Vagina (tissue), 2 donors: ENCODE results near the gene ATP8A1. TPM values are rescaled to one million over a fixed set of nuclear protein-coding genes. Genes with fewer than 3 reads are reported as not detected.

ENCODE experiments used
- DNase-seq, 2 donors: peaks; one replicate each; pipeline ENCODE4 v3.0.0-alpha.2; 2017; ENCODE audit errors: extremely low spot score in 2 of 2
- H3K27ac ChIP-seq: fragments of 200-600 bp; sonication (generic); one replicate; pipeline ENCODE4 v1.5.1; 2019
- H3K27me3 ChIP-seq: fragments of 200-600 bp; sonication (generic); one replicate; pipeline ENCODE4 v1.5.1; 2019
- H3K36me3 ChIP-seq, 2 donors: fragments of 200-600 bp; sonication (generic); one replicate each; pipeline ENCODE4 v1.5.1; 2017 to 2019
- H3K4me1 ChIP-seq: fragments of 200-600 bp; sonication (generic); one replicate; pipeline ENCODE4 v1.5.1; 2019
- H3K4me3 ChIP-seq, 2 donors: fragments of 200-600 bp; sonication (generic); 1 replicate in 1 of 2; 2 replicates in 1 of 2; pipeline ENCODE4 v1.5.1; 2016 to 2019
- H3K9me3 ChIP-seq: fragments of 200-600 bp; sonication (generic); one replicate; pipeline ENCODE4 v1.5.1; 2019
- POLR2A ChIP-seq, 2 donors: fragments of 450-650 bp; IDR thresholded peaks; one replicate each; pipeline ENCODE4 v1.6.1; 2017; ENCODE audit warnings: antibody characterized with exemption in 2 of 2, mild to moderate bottlenecking in 2 of 2, moderate library complexity in 2 of 2
- POLR2AphosphoS5 ChIP-seq, 2 donors: sonication (generic); formaldehyde crosslinking; IDR thresholded peaks; one replicate each; pipeline ENCODE4 v1.9.0; 2017; ENCODE audit warnings: antibody characterized with exemption in 2 of 2, mild to moderate bottlenecking in 2 of 2, low read depth in 1 of 2; ENCODE audit not compliant: insufficient read depth in 1 of 2
- intact Hi-C: fragments of 100-400 bp; cut with DNase I; formaldehyde crosslinking; loops from one replicate; pipeline ENCODE4 v1.15.1; 2023
- total RNA-seq: library from RNA; depleted of rRNA; stranded (reverse); fragments of >200 nt; gene quantifications from one replicate; pipeline ENCODE4 v1.2.3, GENCODE V29; 2016
- TF ChIP-seq, protein P1 (sequence below), 3 experiments: fragments of 450-650 bp in 2 of 3; fragments of 200-600 bp in 1 of 3; sonication (generic) in 1 of 3; IDR thresholded peaks; one replicate each; pipeline ENCODE4 v1.5.1; 2017 to 2019; ENCODE audit warnings: antibody characterized with exemption in 3 of 3, mild to moderate bottlenecking in 2 of 3, moderate library complexity in 2 of 3

Gene ATP8A1
- total RNA-seq, 1 donor from 2014 or later, result 10.8 TPM

DNA sequence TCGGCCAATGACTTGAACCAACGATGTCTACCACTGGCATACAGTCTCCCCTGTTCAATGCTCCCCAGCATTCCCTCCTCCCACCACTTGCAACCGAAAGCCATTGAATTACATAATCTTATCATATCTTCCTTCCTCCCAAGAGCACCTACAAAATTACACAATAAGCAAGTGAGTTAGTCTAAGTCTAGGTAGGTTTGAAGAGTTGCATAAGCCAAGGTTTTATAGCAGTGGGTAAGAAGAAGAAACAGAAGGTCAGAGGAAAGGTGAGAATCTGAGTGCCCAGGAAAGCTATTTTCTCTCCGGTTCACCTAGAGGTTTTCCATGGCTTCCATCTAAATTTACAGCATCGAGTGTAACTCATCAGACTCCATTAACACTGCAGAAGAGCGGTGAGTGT is 40.3 kb downstream of the ATP8A1 start:
- Histone ChIP-seq H3K27ac (no peak overlapping the region), H3K4me1 (no peaks in the 10 kb centered on the region), H3K9me3 (no peaks in the 10 kb centered on the region), H3K36me3 (no peaks in the 10 kb centered on the region), H3K4me3 (no peak overlapping the region), H3K27me3 (no peaks in the 10 kb centered on the region)
- no peak for DNase-seq
- no peak for TF ChIP-seq POLR2AphosphoS5 (IDR thresholded peaks at IDR 0.05; ENCODE audit: insufficient read depth in 1 of 2, low read depth in 1 of 2)
- no peak for TF ChIP-seq POLR2A (IDR thresholded peaks at IDR 0.05)
- TF ChIP-seq, protein P1, sequence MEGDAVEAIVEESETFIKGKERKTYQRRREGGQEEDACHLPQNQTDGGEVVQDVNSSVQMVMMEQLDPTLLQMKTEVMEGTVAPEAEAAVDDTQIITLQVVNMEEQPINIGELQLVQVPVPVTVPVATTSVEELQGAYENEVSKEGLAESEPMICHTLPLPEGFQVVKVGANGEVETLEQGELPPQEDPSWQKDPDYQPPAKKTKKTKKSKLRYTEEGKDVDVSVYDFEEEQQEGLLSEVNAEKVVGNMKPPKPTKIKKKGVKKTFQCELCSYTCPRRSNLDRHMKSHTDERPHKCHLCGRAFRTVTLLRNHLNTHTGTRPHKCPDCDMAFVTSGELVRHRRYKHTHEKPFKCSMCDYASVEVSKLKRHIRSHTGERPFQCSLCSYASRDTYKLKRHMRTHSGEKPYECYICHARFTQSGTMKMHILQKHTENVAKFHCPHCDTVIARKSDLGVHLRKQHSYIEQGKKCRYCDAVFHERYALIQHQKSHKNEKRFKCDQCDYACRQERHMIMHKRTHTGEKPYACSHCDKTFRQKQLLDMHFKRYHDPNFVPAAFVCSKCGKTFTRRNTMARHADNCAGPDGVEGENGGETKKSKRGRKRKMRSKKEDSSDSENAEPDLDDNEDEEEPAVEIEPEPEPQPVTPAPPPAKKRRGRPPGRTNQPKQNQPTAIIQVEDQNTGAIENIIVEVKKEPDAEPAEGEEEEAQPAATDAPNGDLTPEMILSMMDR (IDR thresholded peaks at IDR 0.05), result no peak
- intact Hi-C loops, result no loop called here

DNA sequence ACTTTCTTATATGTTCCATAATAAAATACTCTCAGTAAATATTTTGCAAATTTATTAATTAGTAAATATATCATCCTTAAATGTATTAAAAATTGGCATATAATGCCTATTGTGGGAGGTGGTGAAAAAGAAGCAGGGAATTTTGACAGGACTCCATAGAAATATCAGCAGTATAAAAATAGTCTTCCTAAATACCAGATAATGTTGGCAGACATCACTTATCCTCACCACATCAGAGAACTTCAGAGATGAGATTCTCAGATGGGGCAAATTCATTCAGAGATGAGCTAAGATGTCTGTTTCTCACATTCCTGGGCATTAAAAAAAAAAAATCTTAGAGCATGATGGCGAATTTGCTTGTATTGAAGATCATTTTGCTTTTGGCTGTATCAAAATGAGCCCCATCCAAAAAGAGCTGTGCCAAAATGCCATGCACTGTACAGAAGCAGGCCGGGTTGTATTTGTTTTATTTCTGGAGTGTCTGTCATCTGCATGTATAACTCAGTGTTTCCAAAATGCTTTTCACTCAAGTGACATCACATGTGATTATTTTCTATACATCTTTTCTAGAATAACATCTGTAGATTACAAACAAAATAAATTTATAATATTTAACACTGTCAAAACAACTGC is 41.7 kb downstream of the ATP8A1 start:
- intact Hi-C loops, result no loop called here
- no peaks in the 10 kb centered on the region for H3K9me3 ChIP-seq
- H3K4me3 ChIP-seq, result no peak overlapping the region
- TF ChIP-seq POLR2A (IDR thresholded peaks at IDR 0.05) (no peak), POLR2AphosphoS5 (IDR thresholded peaks at IDR 0.05; ENCODE audit: insufficient read depth in 1 of 2, low read depth in 1 of 2) (no peak)
- TF ChIP-seq, protein P1 (IDR thresholded peaks at IDR 0.05), result no peak
- no peak for DNase-seq
- H3K4me1 ChIP-seq, result no peaks in the 10 kb centered on the region
- no peaks in the 10 kb centered on the region for H3K36me3 ChIP-seq
- no peak overlapping the region for H3K27ac ChIP-seq
- H3K27me3 ChIP-seq, result no peaks in the 10 kb centered on the region

DNA sequence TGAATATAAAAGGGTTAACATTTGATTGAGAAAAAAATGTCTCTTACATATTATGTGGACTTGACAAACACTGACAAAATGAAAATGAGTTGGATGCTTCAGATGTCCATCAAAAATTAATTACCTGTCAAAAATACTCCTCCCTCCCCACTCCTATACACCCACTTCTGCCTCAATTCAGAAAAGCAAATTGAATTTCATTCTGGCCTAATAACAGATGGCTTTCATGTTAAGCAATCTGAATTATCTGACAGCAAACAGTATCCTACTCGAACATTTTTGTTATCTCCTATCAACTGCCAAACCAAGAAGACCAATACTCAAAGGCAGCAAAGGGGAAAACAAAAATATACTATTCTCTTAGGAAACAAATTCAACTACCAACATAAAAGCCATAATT is 44.0 kb downstream of the ATP8A1 start:
- TF ChIP-seq POLR2AphosphoS5 (IDR thresholded peaks at IDR 0.05; ENCODE audit: insufficient read depth in 1 of 2, low read depth in 1 of 2), result no peak
- TF ChIP-seq POLR2A (IDR thresholded peaks at IDR 0.05), result no peak
- TF ChIP-seq, protein P1 (IDR thresholded peaks at IDR 0.05), result no peak
- Histone ChIP-seq H3K27me3 (no peaks in the 10 kb centered on the region), H3K4me3 (no peak overlapping the region), H3K4me1 (no peaks in the 10 kb centered on the region), H3K9me3 (no peaks in the 10 kb centered on the region), H3K36me3 (no peaks in the 10 kb centered on the region), H3K27ac (no peak overlapping the region)
- no peak for DNase-seq
- intact Hi-C loops, result no loop called here

DNA sequence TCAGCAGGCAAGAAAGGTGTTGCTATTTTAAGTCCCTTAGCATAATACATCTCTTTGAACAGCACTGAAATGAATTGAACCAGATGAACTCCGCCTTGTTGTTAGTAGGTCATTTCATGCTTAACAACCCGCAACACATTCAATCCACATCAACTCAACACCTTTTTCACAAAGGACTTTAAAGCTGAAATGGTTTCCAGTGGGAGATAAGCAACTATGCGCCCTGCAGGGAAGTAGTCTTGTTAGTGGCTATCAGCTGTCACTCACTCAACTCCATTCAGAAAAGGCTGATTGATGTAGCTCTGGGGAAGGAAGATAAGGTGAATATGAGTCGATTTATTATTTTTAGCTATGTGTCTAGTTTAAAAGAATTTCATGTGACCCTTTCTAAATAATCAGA is 46.0 kb downstream of the ATP8A1 start:
- no peaks in the 10 kb centered on the region for H3K27me3 ChIP-seq
- TF ChIP-seq POLR2AphosphoS5 (IDR thresholded peaks at IDR 0.05; ENCODE audit: insufficient read depth in 1 of 2, low read depth in 1 of 2) (no peak), POLR2A (IDR thresholded peaks at IDR 0.05) (no peak)
- TF ChIP-seq, protein P1 (IDR thresholded peaks at IDR 0.05), result no peak
- intact Hi-C loops, result no loop called here
- H3K36me3 ChIP-seq, result no peaks in the 10 kb centered on the region
- no peaks in the 10 kb centered on the region for H3K9me3 ChIP-seq
- H3K4me1 ChIP-seq, result no peaks in the 10 kb centered on the region
- DNase-seq, result no peak
- H3K27ac ChIP-seq, result no peak overlapping the region
- H3K4me3 ChIP-seq, result no peak overlapping the region

DNA sequence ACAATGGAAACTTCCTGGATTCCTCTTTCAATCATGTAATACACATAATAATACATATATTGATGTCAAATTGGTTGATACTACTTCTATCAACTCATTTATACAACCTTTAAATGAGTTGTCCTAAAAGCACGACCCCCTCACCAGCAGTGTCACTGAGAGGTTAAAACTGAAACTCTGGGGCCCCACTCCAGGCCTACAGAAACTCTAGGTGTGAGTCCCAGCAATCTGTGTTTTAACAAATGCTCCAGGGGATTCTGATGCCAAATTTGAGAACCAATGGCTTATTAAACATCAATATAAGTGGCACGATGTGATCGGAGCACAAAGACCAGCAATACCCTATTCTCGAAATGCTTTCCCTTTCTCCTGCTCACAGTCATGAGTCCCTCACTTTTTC is 47.9 kb downstream of the ATP8A1 start:
- intact Hi-C loops, result no loop called here
- H3K27ac ChIP-seq, result no peak overlapping the region
- TF ChIP-seq POLR2A (IDR thresholded peaks at IDR 0.05) (no peak), POLR2AphosphoS5 (IDR thresholded peaks at IDR 0.05; ENCODE audit: insufficient read depth in 1 of 2, low read depth in 1 of 2) (no peak)
- TF ChIP-seq, protein P1 (IDR thresholded peaks at IDR 0.05), result no peak
- DNase-seq, result no peak
- no peaks in the 10 kb centered on the region for H3K4me1 ChIP-seq
- H3K36me3 ChIP-seq, result no peaks in the 10 kb centered on the region
- H3K4me3 ChIP-seq, result no peak overlapping the region
- H3K27me3 ChIP-seq, result no peaks in the 10 kb centered on the region
- H3K9me3 ChIP-seq, result no peaks in the 10 kb centered on the region
